ENCODE data around the gene ZNF135.

Gene ZNF135

DNA sequence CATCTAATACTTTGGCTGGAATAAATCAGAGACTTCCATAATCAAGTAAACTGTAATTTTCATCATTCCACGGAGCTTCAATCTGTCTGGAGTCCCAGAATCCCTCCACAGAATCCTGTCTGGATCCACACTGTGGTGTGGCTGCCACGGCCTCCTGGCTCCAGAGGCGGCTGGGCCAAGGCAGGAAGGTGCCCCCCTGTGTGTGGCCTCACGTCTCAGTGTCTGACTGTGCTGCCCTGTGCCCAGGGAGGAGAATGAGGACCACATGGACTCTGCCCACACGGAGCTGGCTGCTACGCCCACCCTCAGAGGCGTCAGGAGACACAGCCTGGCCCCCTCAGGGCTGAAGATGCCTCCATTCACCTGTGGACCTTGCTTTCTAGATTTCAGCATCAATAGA lies 12.2 kb upstream of the ZNF135 start:
- DNase-seq (ENCODE audit: low read depth in 2 of 2), result no peak

DNA sequence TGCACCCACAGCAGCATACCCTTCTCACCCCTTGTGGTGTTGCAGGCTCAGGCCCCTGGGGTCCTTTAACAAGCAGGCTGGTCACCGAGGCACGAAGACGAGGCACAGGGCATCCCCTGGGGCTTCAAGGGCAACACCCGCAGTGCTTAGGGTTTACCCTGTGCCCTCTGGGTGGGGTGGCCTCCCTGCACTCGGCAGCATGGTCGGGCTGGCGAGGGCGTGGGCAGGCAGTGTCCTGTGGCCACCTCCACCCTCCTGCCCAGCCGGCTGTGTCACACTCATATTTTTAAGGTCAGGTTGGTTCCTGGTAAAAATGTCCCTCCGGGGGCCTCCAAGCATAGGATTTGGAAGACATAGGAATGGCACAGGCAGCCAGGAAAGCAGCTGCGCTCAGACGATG lies 11.4 kb upstream of the ZNF135 start:
- no peak for DNase-seq (ENCODE audit: low read depth in 2 of 2)

- no peak for DNase-seq (ENCODE audit: low read depth in 2 of 2)
These were observed 6.8 kb upstream of the ZNF135 start for GRCh38 chr19:58052256-58052655.

- DNase-seq (ENCODE audit: low read depth in 2 of 2), result no peak
These were observed 5.5 kb upstream of the ZNF135 start for GRCh38 chr19:58053480-58054156.

- no peak for DNase-seq (ENCODE audit: low read depth in 2 of 2)
These were observed 3.9 kb upstream of the ZNF135 start for GRCh38 chr19:58054901-58055874.

DNA sequence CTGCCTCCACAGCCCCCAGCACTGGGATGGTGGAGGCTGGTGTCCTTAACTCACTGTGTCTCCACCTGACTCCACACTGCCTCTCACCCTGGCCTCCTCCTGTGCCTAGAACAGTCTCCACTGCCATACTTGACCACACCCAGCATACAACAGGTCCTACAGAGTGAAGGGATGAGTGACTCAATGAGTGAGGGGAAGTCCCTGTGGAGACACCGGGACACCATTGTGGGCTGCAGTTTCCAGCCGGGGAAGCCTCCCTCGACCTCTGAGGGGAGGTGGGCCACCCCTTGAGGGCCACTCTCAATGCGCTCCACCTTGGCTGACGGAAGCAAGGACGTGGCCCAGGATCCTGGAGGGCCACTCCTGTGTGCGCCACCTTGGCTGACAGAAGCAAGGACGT lies 2.8 kb upstream of the ZNF135 start:
- DNase-seq (ENCODE audit: low read depth in 2 of 2), result no peak

DNA sequence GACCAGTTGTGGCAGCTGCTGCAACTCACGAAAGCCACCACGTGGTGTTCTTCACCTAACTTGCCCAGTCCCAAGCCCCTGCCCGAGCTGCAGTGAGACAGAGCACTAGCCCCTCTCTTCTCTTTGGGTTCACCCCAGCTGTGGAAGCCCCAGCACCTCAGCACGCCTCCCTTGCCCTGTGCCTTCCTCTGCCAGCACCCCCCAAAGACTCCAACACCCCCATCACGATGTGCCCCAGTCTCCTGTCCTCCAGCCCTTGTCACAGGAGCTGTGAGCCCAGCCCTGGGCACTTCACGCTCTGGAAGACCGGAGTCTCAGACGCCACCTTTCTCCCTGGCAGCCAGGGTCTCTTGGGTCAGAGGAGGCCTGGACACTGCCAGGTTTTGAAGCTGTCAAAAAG lies 2.2 kb upstream of the ZNF135 start:
- no peak for DNase-seq (ENCODE audit: low read depth in 2 of 2)

GRCh38 chr19:58058467-58058866 lies 615 bp upstream of the ZNF135 start:
- DNase-seq (ENCODE audit: low read depth in 2 of 2), result no peak

DNA sequence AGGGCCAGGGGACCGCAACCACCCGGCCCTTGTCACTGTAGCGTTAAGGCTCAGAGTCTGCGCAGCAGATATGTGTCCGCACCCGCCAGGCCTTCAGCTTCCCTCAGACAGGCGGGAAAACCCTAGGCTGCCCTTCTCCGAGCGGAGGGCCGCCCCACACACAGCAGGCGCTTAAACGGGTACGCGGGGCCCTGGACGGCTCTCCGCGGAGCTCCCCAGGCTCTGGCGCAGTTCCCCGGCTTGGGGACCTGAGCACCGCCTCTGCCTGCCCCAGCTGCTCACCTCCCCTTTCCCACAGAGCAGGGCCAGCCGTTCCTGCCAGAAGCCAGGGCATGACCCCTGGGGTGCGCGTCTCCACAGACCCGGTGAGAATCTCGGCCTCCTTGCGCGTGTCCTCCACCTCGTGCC lies 593 bp downstream of the ZNF135 start:
- DNase-seq (ENCODE audit: low read depth in 2 of 2), result no peak

- DNase-seq (ENCODE audit: low read depth in 2 of 2), result no peak
These were observed 1.1 kb downstream of the ZNF135 start for GRCh38 chr19:58060231-58060630.

GRCh38 chr19:58063712-58064111 lies 4.6 kb downstream of the ZNF135 start:
- no peak for DNase-seq (ENCODE audit: low read depth in 2 of 2)

DNA sequence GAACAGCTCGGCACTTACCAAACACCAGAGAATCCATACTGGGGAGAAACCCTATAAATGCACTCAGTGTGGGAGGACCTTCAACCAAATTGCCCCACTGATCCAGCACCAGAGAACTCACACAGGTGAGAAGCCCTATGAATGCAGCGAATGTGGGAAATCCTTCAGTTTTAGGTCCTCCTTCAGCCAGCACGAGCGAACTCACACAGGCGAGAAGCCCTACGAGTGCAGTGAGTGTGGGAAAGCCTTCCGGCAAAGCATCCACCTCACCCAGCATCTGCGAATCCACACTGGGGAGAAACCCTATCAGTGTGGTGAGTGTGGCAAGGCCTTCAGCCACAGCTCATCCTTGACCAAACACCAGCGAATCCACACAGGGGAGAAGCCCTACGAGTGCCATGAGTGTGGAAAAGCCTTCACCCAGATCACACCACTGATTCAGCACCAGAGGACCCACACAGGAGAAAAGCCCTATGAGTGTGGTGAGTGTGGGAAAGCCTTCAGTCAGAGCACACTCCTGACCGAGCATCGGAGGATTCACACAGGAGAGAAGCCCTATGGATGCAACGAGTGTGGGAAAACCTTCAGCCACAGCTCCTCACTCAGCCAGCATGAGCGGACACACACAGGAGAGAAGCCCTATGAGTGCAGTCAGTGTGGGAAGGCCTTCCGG lies 8.3 kb downstream of the ZNF135 start:
- no peak for DNase-seq (ENCODE audit: low read depth in 2 of 2)

DNA sequence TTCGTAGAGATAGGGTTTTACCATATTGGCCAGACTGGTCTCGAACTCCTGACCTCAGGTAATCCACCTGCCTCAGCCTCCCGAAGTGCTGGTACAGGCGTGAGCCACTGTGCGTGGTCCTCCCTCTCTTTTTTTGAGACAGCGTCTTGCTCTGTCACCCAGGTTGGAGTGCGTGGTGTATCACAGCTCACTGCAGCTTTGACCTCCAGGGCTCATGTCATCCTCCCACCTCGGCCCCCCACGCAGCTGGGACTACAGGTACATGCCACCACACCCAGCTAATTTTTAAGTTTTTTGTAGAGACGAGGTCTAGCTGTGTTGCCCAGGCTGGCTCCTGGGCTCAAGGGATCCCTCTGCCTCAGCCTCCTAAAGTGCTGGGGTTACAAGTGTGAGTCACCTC lies 20.7 kb downstream of the ZNF135 start:
- no peak for DNase-seq (ENCODE audit: low read depth in 2 of 2)

DNA sequence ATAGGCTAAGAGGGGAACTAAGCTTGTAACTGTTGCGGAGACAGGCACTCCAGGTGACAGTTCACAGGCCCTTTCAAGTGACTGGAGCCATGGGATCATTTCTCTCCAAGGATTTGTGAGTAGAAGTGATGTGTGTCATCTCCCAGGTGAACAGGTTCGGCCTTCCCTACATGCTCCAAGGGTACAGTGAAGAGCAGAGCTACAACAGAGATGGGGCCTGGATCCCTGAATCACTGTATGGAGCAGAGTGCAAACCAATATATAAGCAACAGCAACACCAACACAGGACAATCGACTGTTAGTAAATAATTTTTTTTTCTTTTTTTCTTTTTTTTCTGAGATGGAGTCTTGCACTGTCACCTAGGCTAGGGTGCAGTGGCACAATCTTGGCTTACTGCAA lies 23.9 kb downstream of the ZNF135 start:
- no peak for DNase-seq (ENCODE audit: low read depth in 2 of 2)

GRCh38 chr19:58084596-58085347 lies 25.7 kb downstream of the ZNF135 start:
- DNase-seq (ENCODE audit: low read depth in 2 of 2), result no peak

DNA sequence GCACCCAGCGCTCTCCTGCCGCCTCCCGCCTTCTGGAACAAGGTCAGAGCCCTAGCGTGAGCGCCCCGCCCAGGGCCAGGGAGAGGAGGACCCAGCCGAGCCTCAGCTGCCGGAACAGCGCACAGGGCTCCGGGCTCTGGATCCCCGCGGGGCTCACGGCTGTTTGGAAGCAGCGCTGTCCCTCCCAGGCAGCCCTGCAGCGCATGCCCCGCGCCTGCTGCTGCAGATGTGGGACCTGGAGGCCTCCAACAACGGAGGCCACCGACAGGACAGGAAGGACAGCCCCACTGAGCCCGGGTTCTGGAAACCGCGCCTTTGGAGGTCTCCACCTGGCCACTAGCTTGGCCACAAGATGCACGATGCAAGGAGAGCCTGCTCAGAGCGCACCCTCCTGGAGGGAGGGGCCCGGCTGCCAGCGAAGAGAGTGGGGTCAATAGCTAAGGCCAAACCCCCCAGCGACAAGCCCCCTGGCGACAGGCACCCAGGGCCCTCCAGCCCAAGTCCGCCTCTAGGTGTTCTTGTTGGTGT lies 26.3 kb downstream of the ZNF135 start:
- DNase-seq (ENCODE audit: low read depth in 2 of 2), result no peak

DNA sequence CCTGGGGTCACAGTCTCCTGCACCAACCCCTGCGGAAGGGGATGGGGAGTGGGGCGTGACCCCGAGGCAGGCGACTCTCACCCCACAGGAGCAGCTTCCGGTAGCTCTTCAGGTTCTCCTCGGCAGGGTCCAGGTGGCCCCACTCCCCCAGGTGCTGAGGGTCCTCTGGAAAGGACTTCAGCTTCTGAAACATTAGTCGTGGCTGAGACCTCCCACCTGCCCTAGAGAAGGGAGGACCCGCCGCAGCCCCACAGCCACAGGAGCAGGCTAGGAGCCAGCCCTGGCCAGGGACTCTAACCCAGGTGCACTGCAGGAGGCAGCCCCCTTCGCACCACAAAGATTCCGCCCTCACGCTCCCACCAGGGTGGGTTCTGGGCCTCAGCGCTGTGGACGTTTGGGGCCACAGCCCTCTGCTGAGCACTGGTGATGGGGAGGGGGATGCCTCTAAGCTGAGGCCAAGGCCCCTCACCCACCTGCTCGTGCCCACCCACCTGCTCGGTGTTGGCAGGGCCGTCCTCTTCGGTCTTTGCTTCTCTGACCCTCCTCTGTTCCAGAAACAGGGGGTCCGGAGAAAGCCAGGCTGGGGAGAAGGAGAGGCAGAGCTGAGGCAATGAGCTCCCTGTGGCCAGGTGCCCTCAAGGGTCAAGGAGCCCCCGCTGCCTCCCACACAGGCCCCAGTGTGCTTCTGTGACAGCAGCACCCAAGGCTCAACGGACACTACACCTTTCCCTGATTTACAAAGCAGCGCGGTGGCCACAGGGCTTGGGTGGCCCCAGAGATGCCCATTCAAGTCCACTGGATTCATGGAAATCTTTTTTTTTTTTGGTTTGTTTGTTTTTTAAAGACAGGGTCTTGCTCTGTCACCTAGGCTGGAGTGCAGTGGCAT lies 28.0 kb downstream of the ZNF135 start:
- DNase-seq (ENCODE audit: low read depth in 2 of 2), result no peak

DNA sequence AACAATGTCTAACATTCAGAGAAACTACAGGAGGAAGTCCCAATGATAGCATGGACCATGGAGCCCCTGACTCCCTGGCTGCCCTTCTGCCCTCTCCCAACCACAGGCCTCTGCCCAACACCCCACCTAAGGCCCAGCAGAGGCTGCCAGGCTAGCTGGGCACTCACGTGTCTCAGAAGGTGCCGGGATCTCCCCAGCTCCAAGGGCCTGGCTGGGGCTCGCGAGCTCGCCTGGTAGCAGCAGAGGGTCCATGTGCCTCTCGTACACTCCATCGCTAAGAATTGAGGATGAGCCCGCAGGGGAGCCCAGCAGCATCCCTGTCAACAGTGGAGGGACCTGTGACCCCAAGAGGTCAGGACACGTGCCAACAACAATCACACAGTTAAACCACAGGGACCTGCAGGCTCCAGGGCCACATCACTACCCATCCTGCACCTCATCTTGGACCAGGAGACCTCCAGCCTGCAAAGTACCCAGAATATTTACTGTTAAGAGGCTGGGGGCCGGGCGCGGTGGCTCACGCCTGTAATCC lies 29.5 kb downstream of the ZNF135 start:
- DNase-seq (ENCODE audit: low read depth in 2 of 2), result no peak

GRCh38 chr19:58089846-58090245 lies 30.8 kb downstream of the ZNF135 start:
- no peak for DNase-seq (ENCODE audit: low read depth in 2 of 2)

- no peak for DNase-seq (ENCODE audit: low read depth in 2 of 2)
These were observed 32.3 kb downstream of the ZNF135 start for GRCh38 chr19:58091251-58091995.
